Inflammatory macrophage (primary cell): ENCODE data around the gene SNX27.
"Not testable (repeated sequence)": the region's sequence is repeated elsewhere in the genome, so short reads cannot be mapped to it uniquely, and the experiment has no call there.

Experiments
- DNase-seq, 2 donors: peaks; one replicate each; pipeline ENCODE4 v3.0.0-alpha.2; 2020 to 2022

Gene SNX27

GRCh38 chr1:151604291-151604690 lies 7.6 kb upstream of the SNX27 start:
- no peak for DNase-seq

DNA sequence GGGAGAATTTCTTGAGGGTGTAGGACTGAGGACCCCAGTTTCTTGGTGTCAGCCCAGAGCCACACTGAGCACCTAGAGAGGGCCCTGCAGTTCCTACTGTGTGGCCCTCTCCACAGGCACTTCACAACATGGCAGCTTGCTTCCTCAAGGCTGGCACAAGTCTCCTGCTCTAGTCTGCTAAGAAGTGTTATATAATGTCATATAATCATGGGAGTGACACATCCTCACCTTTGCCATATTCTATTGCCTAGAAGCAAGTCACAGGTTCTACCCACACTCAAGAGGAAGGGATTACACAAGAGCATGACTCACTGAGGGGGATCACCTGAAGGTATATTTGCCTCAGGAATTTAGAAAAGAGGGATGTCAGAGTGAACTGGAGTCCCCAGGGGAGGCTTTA lies 5.5 kb upstream of the SNX27 start:
- DNase-seq, result peak; percentile 19 to 37

GRCh38 chr1:151606857-151607256 lies 5.0 kb upstream of the SNX27 start:
- no peak for DNase-seq

- DNase-seq, result no peak
Measured at GRCh38 chr1:151610142-151610541, 1.7 kb upstream of the SNX27 start.

- DNase-seq, result peak; percentile 98 to 99
Measured at GRCh38 chr1:151611288-151611790, 511 bp upstream of the SNX27 start.

DNA sequence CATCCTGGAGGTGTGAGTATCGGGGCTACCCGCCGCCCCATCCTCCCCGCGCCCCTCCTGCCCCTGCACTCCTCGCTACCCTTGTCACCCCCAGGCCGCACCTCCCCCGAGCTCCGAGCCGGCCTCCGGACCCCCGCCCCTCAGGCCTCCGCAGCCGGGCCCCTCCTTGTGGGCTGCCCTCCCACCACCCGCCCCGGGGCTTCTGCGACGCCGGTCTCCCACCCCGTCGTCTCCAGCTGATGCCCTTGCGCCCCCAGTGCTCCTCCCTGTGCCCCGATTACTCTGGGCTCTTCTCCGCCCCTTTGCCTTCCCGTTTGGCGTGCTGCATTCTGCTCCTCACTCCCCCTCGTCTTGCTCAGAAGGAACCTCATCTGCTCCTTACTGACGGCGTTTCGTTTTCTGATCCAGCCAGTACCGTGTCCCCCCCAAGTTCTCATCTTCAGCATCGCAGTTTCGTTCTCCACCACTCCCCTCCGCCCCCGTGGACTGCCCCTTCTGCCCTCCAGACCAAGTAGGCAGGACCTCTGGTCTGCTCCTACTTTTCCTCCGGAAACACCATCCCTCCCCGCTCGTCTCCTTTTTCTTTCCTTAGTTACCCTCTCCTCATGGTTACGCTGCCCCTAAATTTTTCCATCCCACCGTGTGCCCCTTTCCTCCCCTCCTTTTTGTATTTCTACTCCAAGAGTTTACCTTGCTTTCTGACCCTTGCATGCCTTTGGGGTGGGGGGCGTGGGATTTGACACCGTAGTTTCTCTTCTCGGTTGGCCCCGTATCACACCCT lies 841 bp downstream of the SNX27 start:
- peak in 1 of 2 donors; percentile 31 for DNase-seq

DNA sequence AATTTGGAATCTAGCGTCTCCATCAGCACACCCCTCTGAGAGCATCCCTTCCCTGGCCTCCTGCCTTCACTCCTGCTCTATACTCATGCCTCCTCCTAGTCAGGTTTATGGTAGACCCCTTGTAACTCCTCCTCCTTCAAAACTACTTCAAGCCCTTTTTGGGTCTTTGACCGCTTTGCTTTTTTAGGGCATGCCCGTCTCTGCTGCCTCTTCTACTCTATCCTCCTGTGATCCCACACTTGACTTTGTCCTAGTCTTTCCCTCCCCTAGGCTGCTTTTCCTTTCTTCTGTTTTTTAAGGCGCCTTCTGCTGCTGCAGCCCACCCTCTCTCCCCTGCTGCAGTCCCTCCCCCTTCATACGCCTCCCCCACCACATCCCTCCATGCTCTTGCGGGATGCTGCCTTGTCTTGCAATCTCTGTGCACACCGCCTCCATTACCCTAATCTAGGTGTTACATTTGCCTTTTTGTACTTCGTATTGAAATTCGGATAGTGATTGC lies 1.5 kb downstream of the SNX27 start:
- no peak for DNase-seq

DNA sequence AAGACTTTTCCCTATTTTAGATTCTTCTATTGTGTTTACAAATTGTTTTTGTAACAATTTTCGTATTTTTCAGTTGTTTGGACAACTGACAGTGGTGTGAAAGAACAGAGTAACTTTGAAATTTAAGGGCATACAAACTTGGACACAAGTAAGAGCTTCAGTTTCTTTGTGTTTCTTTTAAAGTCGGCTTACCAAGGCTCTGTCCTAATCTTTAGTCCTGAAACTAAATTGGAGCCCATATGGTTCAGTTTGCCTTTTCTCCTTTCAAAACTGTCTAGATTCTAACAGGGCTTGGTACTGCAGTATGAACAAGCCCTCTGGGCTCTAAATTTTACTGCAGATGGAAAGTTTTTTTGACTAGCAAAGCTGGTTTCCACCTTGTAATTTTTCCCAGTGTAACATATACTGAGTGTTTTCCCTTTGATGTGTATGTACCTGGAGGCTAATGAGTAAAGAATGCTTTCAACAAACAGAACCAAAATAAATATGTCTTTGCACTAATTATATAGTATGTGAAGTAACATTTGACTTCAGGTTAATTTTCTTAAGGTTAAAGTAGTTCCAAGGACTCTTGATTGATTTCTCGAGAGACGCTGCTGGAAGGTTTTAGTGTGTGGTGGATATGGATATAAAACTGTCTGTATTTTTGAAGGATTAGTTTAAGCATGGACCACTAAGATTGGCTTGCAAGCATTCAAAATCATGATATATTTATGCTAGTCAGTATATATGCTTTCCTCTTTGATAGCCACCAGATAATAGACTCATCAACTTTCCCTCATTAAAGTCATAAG lies 4.1 kb downstream of the SNX27 start:
- DNase-seq, result no peak

DNA sequence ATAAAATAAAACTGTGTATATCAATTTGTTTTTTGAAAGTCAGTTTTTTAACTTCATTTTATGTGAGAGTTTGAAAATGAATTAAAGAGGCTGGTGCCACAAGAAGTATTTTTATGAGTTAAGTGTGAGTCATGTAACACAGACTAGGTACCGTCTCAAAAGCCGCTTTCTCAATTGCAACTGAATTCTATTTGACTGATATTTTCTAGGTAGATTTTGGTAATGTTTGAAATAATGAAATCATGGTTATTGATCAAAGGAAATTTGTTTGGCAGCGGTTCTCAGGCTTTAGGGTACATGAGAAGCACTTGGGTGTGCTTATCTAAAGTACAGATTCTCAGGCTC lies 4.6 kb downstream of the SNX27 start:
- DNase-seq, result no peak

DNA sequence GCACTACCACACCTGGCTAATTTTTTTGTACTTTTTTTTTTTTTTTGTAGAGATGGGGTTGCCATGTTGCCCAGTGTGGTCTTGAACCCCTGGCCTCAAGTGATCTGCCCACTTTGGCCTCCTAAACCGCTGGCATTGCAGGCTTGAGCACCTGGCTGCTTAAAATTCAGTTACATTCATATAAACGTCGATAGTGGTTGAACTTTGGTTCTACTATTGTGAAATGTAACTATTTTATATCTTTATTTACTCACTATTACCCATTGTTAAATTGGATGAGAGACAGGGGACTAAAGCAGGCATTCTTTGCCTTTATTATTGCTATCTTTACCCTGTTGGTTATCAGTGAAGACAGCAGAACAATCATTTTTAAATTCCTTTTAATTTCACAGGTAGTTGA lies 6.2 kb downstream of the SNX27 start:
- DNase-seq, result no peak

GRCh38 chr1:151618470-151618869 lies 6.6 kb downstream of the SNX27 start:
- no peak for DNase-seq

DNA sequence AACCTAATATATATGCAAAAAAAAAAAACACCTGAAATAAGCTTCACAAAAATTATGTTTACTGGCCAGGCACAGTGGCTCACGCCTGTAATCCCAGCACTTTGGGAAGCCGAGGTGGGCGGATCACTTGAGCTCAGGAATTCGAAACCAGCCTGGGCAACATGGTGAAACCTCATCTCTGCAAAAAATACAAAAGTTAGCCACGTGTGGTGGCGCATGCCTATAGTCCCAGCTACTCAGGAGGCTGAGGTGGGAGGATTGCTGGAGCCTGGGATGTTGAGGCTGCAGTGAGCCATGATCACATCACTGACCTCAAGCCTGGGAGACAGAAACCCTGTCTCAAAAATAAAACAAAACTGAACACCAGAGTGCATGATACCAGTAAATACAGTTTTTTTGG lies 7.1 kb downstream of the SNX27 start:
- DNase-seq, result not testable (repeated sequence)

DNA sequence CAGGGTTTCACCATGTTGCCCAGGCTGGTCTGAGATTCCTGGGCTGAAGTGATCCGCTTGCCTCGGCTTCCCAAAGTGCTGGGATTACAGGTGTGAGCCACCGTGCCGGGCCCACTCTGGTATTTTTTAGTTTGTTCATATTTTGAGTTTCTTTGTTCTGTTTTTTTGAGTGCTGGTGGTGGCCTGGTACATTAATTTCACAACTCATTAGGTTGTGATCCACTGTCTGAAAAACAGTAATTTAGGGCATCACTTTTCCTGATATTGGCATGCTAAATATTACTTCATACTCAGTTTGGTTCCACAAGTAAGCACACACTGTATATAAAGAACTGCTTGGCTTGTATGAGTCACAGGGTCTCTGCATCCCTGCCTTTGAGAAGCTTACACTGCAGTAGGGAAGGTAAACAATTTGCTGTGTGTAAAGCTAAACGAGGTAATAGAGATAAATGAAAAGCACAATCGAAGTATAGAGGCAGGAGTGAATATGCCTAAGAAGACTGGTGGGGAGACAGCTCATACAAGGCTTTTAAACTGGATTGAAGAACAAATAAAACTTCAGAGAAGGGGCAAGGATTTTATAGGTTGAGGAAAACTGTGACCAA lies 7.7 kb downstream of the SNX27 start:
- peak in 1 of 2 donors; percentile 12 for DNase-seq

DNA sequence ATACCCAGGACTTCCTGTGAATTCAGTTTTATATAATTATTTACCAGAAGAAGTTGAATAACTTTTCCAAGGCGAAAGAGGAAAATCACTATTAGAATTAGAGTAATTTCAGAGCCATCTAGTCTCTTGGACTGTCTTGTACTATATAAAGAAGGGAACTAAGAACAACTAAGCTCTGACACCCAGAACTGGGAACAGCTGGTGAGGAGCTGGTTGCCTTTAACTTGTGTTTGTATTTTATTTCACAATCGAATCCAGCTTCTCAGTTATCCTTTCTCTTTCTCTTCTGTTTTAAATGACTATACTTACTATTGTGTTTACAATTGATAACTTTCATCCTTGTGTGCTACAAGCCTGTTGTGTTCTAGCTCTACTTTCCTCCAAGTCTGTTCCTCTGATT lies 8.4 kb downstream of the SNX27 start:
- peak; percentile 61 to 70 for DNase-seq

DNA sequence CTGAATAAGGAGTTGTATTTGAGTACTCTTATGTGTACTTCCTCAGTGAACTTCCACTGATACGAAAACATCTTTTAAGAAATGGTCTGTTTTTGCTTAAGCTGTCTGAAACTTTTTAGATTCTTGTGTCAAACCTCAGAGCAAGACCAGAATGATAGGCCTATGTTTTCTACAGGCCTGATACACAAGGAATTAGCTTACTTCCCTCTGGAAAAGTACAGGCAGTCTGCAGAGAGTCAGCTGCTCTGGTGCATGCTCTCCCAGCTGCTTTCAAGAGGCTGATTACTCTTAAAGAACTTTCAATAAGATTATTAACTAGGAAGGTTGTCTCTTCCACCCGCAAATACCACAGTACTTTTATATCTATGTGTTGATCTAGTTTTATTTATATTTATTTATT lies 9.5 kb downstream of the SNX27 start:
- peak; percentile 26 to 43 for DNase-seq

DNA sequence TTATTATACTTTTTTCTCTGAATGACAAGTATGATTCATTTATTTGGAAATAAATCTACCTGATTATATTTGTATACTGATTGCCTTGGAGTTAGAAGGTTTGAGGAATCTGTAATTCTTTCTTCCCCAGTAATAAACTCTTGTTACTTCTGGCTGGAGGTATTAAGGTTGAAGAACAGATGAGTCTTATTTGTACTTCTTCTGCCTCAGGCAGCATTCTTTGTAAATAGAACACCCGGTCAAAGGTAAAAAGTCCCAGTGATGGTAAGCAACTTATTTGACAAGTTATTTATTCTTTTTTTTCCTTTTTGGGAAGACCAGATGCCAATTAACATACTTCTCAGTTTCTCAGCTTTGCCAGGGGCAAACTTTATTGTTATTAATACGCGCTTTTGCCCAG lies 12.9 kb downstream of the SNX27 start:
- DNase-seq, result no peak

DNA sequence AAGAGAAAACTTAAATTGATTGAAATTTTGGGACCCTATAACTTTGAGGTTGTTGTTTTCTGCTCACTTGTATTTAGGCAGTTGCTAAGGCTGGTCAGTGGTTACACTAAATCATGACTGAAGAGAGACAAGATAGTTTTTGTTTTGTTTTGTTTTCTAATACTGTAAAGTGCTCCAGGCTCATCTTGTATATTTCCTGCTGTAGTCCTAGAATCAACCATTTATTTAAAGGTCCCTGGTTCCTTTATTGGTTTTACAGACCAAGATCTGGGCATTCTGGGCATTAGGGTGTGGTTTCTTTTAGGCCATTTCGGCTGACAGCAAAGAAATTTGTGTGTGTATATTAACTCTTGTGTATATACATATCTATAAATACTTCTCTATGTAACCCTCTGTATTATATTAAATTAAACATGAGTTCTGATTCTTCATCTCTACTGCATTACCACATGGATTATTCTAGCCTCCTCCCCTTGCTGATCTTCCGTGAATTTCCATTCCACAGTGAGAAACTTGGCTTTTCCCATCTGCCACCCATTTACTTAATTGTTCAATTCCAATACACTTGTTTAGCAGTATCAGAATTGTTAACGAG lies 15.0 kb downstream of the SNX27 start:
- no peak for DNase-seq

GRCh38 chr1:151629278-151629677 lies 17.4 kb downstream of the SNX27 start:
- DNase-seq, result no peak

DNA sequence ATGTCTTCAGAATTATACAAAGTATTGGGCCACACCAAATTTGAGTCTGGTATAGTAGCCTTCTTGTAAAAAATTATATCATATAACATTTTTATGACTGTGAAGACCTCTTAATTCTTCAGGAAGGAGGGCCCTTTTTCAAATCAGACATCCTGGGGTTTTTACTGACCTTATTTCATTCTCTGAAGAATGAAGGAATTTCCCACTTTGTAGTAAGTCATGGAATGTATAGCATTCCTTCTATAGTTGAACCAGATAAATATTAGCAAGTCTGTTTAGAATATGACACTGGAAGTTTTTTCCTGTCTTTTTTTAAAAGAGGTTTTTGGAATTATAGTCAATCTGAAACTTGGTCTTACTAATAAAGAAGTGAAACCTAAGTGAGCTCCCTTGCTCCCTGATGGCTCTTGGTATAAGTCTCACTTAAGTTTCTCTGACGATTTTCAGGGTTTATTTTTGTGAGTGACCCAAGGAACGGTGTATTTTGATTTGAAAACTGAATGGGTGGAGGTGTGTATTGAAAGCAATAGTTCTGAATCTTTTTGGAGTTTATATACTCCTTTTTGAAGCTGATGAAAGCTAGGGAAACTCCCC lies 23.7 kb downstream of the SNX27 start:
- DNase-seq, result no peak

DNA sequence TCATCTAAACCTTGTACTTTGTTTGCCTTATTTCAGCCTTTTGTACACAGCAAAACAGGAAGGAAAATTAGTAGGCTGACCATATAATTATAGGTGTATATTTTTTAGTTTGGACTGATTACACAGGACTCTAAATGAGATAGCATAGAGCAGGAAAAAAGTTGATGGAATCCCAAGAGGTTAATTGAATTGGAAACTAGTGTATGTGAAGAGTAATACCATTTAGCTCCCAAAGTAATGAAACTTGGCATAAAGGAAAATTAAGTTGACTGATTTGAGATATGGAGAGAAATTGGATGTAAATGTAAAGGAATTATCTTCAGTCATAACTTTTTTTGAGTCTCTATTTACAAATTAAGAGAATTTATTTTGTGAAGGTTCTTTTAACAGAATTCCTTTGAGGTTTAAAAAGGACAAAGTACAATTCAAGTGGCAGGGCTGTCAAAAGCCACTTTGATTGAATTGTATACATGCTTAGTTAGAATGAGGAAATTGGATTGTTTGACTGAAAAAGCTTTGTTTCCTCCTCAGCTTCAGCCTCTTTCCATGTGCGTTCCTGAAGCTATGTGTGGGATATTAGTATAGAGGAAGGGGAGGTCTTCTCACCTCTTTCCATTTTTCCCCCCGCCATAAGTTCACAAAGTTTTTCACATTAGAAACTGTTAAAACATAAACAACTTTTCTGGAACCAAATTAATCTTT lies 26.4 kb downstream of the SNX27 start:
- no peak for DNase-seq

- DNase-seq, result no peak
Measured at GRCh38 chr1:151638812-151639211, 27.0 kb downstream of the SNX27 start.

DNA sequence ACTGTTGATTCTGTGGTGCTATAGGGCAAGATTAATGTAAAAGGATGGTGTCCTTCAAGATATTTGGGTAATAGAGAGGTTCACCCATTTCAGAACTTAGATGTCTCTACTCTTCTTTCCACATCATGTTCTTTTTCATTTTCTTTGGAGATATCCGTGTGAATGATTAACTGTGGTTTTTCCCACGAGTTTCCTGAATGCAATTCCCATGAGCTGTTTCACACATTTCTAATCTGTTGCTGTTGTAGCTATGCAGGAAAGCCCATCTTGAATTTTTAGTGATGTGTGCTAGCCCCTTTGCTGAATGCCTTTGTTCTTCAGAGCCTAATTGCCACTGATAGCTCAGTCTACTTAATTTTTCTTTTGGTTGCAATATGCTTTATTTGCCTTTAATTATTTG lies 27.6 kb downstream of the SNX27 start:
- DNase-seq, result no peak
